Activated naive CD8-positive, alpha-beta T cell treated with anti-CD3 and anti-CD28 coated beads for 36 hours (primary cell): ENCODE data around the gene MAGI3. TPM values are rescaled to one million over a fixed set of nuclear protein-coding genes. Genes with fewer than 3 reads are reported as not detected.

Experiments
- DNase-seq: peaks from one replicate; pipeline ENCODE4 v3.0.0; 2021
- H3K27ac Mint-ChIP-seq: one replicate; pipeline ENCODE4 v1.8.0; 2022; ENCODE audit warnings: mild to moderate bottlenecking, moderate library complexity, mixed read lengths
- H3K27me3 Mint-ChIP-seq: one replicate; pipeline ENCODE4 v1.8.0; 2022; ENCODE audit warnings: mild to moderate bottlenecking, mixed read lengths
- H3K36me3 Mint-ChIP-seq: one replicate; pipeline ENCODE4 v1.8.0; 2021; ENCODE audit warnings: mild to moderate bottlenecking, mixed read lengths
- H3K4me1 Mint-ChIP-seq: one replicate; pipeline ENCODE4 v1.8.0; 2021; ENCODE audit warnings: mixed read lengths
- H3K4me3 Mint-ChIP-seq: one replicate; pipeline ENCODE4 v1.8.0; 2022; ENCODE audit warnings: mild to moderate bottlenecking, moderate library complexity, mixed read lengths
- H3K9me3 Mint-ChIP-seq: one replicate; pipeline ENCODE4 v1.8.0; 2022; ENCODE audit warnings: mixed read lengths
- total RNA-seq, 2 experiments: library from RNA; stranded (reverse); gene quantifications; one replicate each; pipeline ENCODE4 v1.2.3, GENCODE V29; 2021

Gene MAGI3
- total RNA-seq, 2 experiments from 2014 or later = 3.3 to 3.4 TPM

DNA sequence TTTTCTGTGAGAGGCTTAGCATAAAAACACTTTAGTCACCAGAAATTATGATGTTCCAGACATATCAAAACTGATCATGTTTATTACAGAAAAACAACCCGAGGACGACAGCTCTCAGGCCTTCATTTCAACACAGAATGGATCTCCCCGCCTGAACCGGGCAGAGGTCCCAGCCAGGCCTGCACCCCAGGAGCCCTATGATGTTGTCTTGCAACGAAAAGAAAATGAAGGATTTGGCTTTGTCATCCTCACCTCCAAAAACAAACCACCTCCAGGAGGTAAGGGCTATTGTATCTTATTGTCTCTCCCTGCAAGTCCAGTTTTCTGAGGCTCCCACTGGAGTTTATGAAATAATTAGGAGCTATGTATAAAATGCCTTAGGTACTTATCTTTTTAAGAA, 263.4 kb downstream of the MAGI3 start:
- no peak for DNase-seq
- Mint-ChIP-seq H3K36me3 (no peaks in the 10 kb centered on the region), H3K4me1 (no peaks in the 10 kb centered on the region), H3K27ac (no peak overlapping the region), H3K27me3 (no peaks in the 10 kb centered on the region), H3K9me3 (no peaks in the 10 kb centered on the region), H3K4me3 (no peak overlapping the region)

DNA sequence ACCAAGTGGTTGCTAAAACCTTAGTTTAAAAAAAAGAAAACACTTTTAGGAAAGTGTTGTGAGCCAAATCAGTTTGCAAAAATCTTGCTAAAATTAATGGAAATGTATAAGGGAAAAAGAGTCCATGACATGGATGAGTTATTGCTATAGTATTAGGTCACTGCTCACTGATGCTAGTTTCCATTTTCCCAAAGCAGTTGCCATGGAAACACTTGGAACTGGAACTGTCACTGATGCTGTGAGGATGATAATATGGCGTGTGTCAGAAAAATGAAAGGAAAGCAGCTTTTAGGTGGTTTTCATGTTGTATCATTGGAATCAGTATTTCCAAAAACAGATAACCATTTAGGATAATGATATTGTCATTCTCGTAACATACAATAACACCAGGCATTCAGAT, 264.6 kb downstream of the MAGI3 start:
- Mint-ChIP-seq H3K4me1 (no peaks in the 10 kb centered on the region), H3K4me3 (no peak overlapping the region), H3K27ac (no peak overlapping the region), H3K9me3 (no peaks in the 10 kb centered on the region), H3K27me3 (no peaks in the 10 kb centered on the region), H3K36me3 (no peaks in the 10 kb centered on the region)
- DNase-seq = no peak

DNA sequence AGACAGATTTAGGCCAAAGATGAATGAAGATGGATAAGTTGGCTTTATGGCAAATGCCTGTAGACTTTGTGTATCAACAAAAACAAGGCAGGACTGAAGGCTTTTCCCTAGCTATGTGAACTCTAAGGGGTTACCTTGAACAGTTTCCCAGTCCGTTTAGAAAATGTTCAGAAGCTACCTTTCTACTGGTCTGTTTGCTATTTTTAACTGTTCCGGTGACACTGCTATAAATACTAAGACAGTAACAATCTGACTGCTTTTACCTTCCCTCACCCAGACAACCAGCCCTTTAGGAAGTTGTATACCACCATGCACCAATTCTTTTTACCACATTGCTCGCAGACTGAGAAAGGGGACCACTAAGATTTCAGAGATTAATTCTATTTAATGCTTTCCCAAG, 266.8 kb downstream of the MAGI3 start:
- Mint-ChIP-seq H3K4me3 (no peak overlapping the region), H3K36me3 (no peaks in the 10 kb centered on the region), H3K4me1 (no peaks in the 10 kb centered on the region), H3K27me3 (no peaks in the 10 kb centered on the region), H3K9me3 (no peaks in the 10 kb centered on the region), H3K27ac (no peak overlapping the region)
- DNase-seq = no peak

DNA sequence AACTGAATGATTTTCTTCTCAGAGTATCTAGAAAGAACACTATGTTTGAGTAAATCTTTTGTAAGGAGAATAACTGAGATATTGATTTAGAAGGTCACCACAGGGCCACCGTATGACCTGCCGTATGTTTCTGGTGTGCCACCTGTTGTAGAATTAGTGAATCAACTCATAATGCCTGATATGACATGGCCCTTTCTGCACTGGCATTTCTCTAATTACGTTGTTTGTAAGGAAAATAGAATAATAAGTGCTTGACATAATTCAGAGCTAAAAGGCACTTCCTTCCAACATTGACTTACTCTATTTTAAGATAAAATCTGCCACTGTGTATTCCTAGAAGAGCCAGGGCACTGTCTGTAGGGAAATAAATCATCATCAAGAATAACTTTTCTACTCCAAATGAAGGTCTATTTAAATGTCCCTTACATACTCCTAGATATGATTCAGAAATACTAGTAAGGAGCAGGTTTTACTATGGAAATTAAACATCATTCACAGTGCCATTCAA, 267.3 kb downstream of the MAGI3 start:
- no peak for DNase-seq
- Mint-ChIP-seq H3K4me3 (no peak overlapping the region), H3K36me3 (no peaks in the 10 kb centered on the region), H3K27me3 (no peaks in the 10 kb centered on the region), H3K9me3 (no peaks in the 10 kb centered on the region), H3K27ac (no peak overlapping the region), H3K4me1 (no peaks in the 10 kb centered on the region)

DNA sequence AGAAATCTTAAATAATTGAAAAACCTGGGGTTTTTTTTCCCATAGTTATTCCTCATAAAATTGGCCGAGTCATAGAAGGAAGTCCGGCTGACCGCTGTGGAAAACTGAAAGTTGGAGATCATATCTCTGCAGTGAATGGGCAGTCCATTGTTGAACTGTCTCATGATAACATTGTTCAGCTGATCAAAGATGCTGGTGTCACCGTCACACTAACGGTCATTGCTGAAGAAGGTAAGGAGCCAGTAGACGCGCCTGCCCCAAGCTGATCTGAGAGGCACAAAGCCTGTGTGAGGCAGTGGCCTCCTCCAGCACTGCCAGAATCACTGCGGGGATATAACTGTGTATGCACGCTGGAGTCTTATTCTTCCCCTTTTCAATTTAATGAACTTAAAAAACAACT, 268.7 kb downstream of the MAGI3 start:
- H3K4me3 Mint-ChIP-seq = no peak overlapping the region
- DNase-seq = no peak
- no peaks in the 10 kb centered on the region for H3K27me3 Mint-ChIP-seq
- peaks cover 3% of the 10 kb centered on the region for H3K4me1 Mint-ChIP-seq
- no peak overlapping the region for H3K27ac Mint-ChIP-seq
- no peaks in the 10 kb centered on the region for H3K9me3 Mint-ChIP-seq
- H3K36me3 Mint-ChIP-seq = no peaks in the 10 kb centered on the region

DNA sequence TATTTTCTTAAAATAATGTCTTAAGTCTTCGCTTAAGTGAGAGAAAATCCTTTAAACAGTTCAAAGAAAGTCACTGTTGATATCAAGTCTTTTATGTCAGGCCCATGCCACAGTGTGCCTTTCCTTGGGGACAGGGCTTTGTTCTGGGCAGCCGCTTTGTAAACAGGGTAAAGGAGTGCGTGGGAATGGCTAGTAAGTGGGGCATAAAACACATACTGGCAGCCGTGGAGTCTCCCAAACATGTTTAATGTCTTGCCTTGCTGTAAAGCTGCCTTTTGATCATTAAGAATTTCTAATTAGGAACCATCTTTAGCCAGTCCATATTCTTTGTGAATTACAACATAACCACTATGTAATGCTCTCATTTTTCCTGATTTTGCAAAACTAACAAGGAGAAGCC, 269.2 kb downstream of the MAGI3 start:
- no peaks in the 10 kb centered on the region for H3K9me3 Mint-ChIP-seq
- no peaks in the 10 kb centered on the region for H3K27me3 Mint-ChIP-seq
- H3K27ac Mint-ChIP-seq = no peak overlapping the region
- no peak for DNase-seq
- H3K36me3 Mint-ChIP-seq = no peaks in the 10 kb centered on the region
- H3K4me1 Mint-ChIP-seq = peaks cover 3% of the 10 kb centered on the region
- no peak overlapping the region for H3K4me3 Mint-ChIP-seq

DNA sequence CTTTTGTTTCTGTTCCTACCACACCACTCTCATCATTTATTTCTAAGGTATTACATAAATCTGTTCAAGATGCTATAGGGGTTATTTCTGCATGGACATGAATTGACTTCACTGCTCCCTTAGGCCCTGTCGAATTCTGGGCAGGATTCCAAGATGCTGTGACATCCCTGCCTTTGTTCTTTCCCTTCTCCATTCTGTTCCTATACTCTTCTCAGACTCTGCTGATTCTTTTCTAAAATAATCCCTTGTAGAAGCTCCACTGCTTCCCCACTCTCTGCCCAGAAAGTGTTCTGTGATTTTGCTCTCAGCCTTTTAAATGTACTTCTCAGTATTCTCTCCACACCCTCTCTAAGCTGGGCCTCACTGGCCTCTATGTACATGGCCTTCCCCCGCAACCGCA, 269.8 kb downstream of the MAGI3 start:
- Mint-ChIP-seq H3K27ac (no peak overlapping the region), H3K27me3 (no peaks in the 10 kb centered on the region), H3K9me3 (no peaks in the 10 kb centered on the region), H3K36me3 (no peaks in the 10 kb centered on the region), H3K4me3 (no peak overlapping the region), H3K4me1 (peaks cover 3% of the 10 kb centered on the region)
- no peak for DNase-seq

DNA sequence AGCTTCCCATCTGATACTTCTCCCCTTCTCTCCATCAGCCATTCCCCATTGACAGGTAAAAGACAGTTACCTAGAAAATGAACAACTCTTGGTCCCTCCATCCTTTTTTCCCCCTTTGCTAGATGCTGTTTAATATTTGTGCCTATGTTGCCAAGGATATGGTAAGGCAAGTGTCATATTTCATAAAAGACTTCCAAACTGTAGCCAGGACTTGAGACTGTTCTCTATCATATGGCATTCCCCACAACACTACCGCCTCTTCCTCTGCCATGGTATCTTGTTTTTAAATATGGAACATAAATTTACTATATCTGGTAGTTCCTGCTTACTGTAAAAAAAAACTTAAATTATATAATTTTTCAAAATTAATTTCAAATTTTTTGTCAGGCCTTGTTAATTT, 271.8 kb downstream of the MAGI3 start:
- no peak for DNase-seq
- Mint-ChIP-seq H3K4me3 (no peak overlapping the region), H3K9me3 (no peaks in the 10 kb centered on the region), H3K27ac (no peak overlapping the region), H3K27me3 (no peaks in the 10 kb centered on the region), H3K4me1 (peaks cover 3% of the 10 kb centered on the region), H3K36me3 (no peaks in the 10 kb centered on the region)

DNA sequence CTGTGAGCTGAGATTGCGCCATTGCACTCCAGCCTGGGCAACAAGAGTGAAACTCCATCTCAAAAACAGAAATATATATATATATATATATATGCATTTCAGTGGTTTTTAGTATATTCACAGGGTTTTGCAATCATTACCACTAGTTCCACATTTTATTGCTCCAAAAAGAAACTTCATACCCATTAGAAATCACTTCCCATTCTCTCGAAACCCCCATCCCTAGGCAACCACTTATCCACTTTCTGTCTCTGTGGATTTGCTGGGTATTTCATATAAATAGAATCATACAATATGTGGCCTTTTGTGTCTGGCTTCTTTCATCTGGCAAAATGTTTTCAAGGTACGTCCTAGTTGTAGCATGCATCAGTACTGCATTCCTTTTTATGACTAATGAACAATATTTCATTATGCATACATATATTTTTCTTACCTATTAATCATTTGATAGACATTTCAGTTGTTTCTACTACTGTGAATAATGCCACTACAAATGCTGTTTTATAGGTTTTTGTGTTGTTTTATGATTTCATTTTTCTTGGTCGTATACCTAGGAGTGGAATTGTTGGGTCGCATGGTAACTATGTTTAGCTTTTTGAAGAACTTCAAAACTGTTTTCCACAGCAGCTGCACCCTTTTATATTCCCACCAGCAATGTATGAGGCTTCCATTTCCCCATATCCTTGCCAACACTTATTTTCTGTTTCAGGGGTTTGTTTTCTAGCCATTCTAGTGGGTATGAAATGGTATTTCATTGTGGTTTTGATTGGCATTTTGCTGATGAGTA, 273.0 kb downstream of the MAGI3 start:
- Mint-ChIP-seq H3K36me3 (no peaks in the 10 kb centered on the region), H3K27me3 (no peaks in the 10 kb centered on the region), H3K9me3 (no peaks in the 10 kb centered on the region), H3K27ac (no peak overlapping the region), H3K4me3 (no peak overlapping the region), H3K4me1 (peaks cover 3% of the 10 kb centered on the region)
- no peak for DNase-seq

DNA sequence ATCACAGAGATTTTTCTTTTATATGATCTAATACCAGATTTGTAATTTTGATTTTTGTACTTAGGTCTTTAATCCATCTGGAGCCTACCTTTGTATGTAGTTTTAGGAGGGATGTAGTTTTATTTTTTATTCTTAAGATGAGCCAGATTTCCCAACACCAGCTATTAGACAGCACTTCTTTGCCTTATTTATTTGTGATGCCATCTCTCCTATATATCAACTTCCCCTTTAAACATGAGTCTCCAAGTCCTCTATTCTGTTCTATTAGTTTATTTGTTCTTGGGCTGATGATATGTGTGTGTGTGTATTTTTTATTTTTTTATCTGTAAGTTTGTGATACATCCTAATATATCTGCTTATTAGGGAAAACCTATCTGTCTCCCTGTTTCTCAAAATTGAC, 274.8 kb downstream of the MAGI3 start:
- no peak overlapping the region for H3K27ac Mint-ChIP-seq
- H3K27me3 Mint-ChIP-seq = no peaks in the 10 kb centered on the region
- H3K4me1 Mint-ChIP-seq = peaks cover 3% of the 10 kb centered on the region
- H3K4me3 Mint-ChIP-seq = no peak overlapping the region
- H3K36me3 Mint-ChIP-seq = no peaks in the 10 kb centered on the region
- no peak for DNase-seq
- no peaks in the 10 kb centered on the region for H3K9me3 Mint-ChIP-seq

DNA sequence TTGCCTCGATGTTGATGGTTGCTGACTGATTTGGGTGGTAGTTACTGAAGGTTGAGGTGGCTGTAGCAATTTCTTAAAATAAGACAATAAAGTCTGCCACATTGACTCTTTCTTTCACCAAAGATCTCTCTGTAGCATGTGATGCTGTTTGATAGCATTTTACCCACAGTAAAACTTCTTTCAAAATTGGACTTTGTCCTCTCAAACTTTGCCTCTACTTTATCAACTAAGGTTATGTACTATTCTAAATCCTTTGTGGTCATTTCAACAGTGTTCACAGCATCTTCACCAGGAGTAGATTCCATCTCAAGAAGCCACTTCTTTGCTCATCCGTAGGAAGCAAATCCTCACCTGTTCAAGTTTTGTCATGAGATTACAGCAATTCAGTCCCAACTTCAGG, 275.8 kb downstream of the MAGI3 start:
- Mint-ChIP-seq H3K9me3 (no peaks in the 10 kb centered on the region), H3K27ac (no peak overlapping the region), H3K36me3 (no peaks in the 10 kb centered on the region), H3K4me3 (no peak overlapping the region), H3K4me1 (peaks cover 3% of the 10 kb centered on the region), H3K27me3 (no peaks in the 10 kb centered on the region)
- no peak for DNase-seq

DNA sequence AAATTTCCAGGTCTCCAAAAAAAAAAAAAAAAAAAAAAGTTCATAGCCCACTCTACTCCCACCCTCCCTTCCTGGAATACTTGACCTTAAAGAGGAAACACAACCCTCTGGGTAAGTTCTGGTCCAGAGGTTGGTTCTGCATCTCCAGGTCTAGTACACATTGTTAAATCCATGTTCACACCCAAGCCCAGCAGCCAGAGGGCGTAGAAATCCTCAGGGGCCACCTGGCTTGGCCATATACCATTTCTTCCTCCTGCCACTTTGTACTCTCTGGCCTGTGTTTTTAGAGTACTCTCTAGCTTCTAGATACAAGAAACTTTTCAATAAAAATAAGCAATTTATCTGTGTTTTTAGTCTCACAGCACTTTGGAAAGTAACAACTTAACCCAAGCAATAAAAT, 279.7 kb downstream of the MAGI3 start:
- H3K27ac Mint-ChIP-seq = no peak overlapping the region
- H3K4me1 Mint-ChIP-seq = no peaks in the 10 kb centered on the region
- no peaks in the 10 kb centered on the region for H3K9me3 Mint-ChIP-seq
- no peak overlapping the region for H3K4me3 Mint-ChIP-seq
- H3K27me3 Mint-ChIP-seq = no peaks in the 10 kb centered on the region
- no peaks in the 10 kb centered on the region for H3K36me3 Mint-ChIP-seq
- DNase-seq = no peak

DNA sequence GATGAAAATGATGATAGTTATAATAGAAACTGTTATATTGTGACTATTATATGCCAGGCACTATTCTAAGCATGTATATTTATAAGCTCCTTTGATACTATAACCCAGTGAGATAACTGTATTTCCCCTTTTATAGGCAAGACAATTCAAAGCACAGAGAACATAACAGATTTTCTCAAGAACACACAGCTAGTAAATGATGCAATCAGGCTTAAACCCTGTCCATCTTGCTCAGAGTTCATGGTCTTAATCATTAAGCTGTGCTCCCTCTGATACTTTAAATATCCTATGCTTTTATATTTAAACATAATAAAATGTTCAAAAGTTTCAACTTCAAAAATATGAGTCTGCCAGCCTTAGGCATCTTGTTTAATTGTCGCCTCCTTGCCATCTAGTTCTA, 280.3 kb downstream of the MAGI3 start:
- no peaks in the 10 kb centered on the region for H3K4me1 Mint-ChIP-seq
- no peak for DNase-seq
- no peak overlapping the region for H3K27ac Mint-ChIP-seq
- no peaks in the 10 kb centered on the region for H3K36me3 Mint-ChIP-seq
- no peak overlapping the region for H3K4me3 Mint-ChIP-seq
- H3K27me3 Mint-ChIP-seq = no peaks in the 10 kb centered on the region
- no peaks in the 10 kb centered on the region for H3K9me3 Mint-ChIP-seq

DNA sequence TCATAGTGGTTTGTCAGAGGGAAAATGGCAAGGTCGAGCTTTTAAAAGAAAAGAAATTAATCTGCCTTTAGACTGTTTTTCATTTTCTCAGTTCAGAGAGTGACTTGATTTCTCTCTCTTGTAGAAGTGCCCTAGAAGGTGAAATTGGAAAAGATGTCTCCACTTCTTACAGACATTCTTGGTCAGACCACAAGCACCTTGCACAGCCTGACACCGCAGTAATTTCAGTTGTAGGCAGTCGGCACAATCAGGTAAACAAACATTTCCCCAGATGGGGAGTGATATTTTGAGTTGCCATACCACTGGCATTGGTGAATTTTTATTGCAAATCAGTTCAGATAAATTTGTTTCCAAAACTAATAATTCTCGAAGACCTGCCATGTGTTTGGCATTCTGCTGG, 282.2 kb downstream of the MAGI3 start:
- H3K27ac Mint-ChIP-seq = no peak overlapping the region
- H3K36me3 Mint-ChIP-seq = no peaks in the 10 kb centered on the region
- no peaks in the 10 kb centered on the region for H3K4me1 Mint-ChIP-seq
- H3K27me3 Mint-ChIP-seq = no peaks in the 10 kb centered on the region
- H3K9me3 Mint-ChIP-seq = no peaks in the 10 kb centered on the region
- no peak overlapping the region for H3K4me3 Mint-ChIP-seq
- DNase-seq = no peak

DNA sequence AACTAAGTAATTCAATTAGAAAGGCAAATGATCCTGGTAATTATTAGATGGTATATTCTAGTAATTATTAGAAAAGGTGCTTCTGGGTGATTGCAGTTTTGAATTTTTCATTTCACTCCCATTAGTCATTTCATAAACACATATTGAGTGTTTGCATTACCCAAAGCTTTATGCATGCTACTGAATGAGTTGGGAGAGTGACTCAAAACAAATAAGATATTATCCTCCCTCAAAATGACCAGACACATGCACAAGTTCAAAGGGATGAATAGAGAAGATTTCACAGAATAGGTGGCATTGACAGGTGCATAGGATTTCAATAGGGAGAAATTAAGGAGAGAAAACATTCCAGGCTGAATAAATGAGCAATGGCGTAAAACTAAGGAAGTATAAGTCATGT, 284.3 kb downstream of the MAGI3 start:
- Mint-ChIP-seq H3K4me3 (no peak overlapping the region), H3K9me3 (no peaks in the 10 kb centered on the region), H3K27me3 (no peaks in the 10 kb centered on the region), H3K36me3 (no peaks in the 10 kb centered on the region), H3K4me1 (no peaks in the 10 kb centered on the region), H3K27ac (no peak overlapping the region)
- no peak for DNase-seq

DNA sequence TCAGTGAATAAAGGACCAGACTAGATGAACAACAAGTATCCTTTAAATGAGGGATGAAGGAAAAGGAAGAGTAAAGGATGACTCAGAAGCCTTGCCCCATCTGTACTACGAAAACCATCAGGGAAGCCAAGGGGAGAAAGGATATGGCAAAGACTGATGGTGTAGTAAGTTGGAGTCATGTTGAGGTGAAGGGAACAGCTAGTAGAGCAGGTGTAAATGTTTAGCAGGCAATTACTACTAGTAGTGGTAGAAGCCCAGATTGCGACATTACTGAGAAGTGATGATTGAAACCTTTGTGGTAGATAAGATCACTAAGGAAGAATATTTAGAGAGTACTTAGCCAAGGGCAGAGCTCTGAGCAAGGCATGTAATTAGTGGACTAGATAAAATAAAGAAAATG, 285.0 kb downstream of the MAGI3 start:
- Mint-ChIP-seq H3K4me1 (no peaks in the 10 kb centered on the region), H3K4me3 (no peak overlapping the region), H3K9me3 (no peaks in the 10 kb centered on the region)

More for the DNA sequence above, 285.0 kb downstream of the MAGI3 start:
- no peak for DNase-seq
- Mint-ChIP-seq H3K27me3 (no peaks in the 10 kb centered on the region), H3K27ac (no peak overlapping the region), H3K36me3 (no peaks in the 10 kb centered on the region)
